ENCODE results near the gene ZNF543.

ZNF543 gene

DNA sequence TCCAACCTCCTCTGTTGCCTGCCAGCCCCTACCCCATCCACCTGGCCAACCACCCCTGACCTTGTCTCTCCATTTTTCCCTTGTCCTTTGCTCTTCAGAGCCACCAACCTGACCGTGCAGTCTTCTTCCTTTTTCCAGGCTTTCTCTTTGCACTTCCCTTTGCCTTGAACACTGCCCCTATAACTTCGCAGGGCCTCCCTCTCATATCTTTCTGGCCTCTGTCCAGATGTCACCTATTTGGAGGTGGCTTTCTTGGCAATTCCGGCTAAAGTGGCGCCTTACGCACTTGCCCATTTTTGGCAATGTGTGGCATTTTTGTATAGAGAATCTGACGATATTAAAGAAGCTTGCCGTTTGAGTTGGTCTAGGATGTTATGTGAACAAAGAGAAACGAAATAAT lies 844 bp downstream of the ZNF543 start:
- no peaks in the 10 kb centered on the region for H3K9me3 ChIP-seq (ENCODE audit: insufficient read depth, low read length, severe bottlenecking)

GRCh38 chr19:57321751-57322150 lies 1.5 kb downstream of the ZNF543 start:
- peaks cover 43% of the 10 kb centered on the region for H3K36me3 ChIP-seq (ENCODE audit: insufficient read depth, low read length)
- peak overlapping the region; percentile 87 for H3K9ac ChIP-seq (ENCODE audit: low read depth, low read length)
- H3K27ac ChIP-seq (ENCODE audit: low read length) = peak overlapping the region; percentile 87; the same call in 1 of the 2 replicates
- H3K27me3 ChIP-seq (ENCODE audit: insufficient read depth, low read length, poor library complexity) = no peaks in the 10 kb centered on the region
- no peaks in the 10 kb centered on the region for H3K9me3 ChIP-seq (ENCODE audit: insufficient read depth, low read length, severe bottlenecking)
- TF ChIP-seq, protein P1, sequence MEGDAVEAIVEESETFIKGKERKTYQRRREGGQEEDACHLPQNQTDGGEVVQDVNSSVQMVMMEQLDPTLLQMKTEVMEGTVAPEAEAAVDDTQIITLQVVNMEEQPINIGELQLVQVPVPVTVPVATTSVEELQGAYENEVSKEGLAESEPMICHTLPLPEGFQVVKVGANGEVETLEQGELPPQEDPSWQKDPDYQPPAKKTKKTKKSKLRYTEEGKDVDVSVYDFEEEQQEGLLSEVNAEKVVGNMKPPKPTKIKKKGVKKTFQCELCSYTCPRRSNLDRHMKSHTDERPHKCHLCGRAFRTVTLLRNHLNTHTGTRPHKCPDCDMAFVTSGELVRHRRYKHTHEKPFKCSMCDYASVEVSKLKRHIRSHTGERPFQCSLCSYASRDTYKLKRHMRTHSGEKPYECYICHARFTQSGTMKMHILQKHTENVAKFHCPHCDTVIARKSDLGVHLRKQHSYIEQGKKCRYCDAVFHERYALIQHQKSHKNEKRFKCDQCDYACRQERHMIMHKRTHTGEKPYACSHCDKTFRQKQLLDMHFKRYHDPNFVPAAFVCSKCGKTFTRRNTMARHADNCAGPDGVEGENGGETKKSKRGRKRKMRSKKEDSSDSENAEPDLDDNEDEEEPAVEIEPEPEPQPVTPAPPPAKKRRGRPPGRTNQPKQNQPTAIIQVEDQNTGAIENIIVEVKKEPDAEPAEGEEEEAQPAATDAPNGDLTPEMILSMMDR (IDR thresholded peaks at IDR 0.05; ENCODE audit: borderline replicate concordance, extremely low read depth, low read length, poor library complexity, severe bottlenecking) = no peak
- no peak for TF ChIP-seq EZH2 (IDR thresholded peaks at IDR 0.05; ENCODE audit: borderline replicate concordance, low read depth, low read length, severe bottlenecking)
- peaks cover 19% of the 10 kb centered on the region for H4K20me1 ChIP-seq (ENCODE audit: insufficient read depth, low read length)
- DNase-seq = no peak
- peaks cover 27% of the 10 kb centered on the region for H3K4me1 ChIP-seq (ENCODE audit: insufficient read depth, low read length)
- peaks cover 42% of the 10 kb centered on the region for H3K79me2 ChIP-seq (ENCODE audit: insufficient read depth, low read length)
- no peak overlapping the region for H2AFZ ChIP-seq (ENCODE audit: low read depth, low read length)
- peak overlapping the region; percentile 70 to 92 for H3K4me3 ChIP-seq (ENCODE audit: low read depth in 1 of 2, low read length in 2 of 2)
- H3K4me2 ChIP-seq (ENCODE audit: insufficient read depth, low read length) = peak overlapping the region; percentile 94
- no peak for ATAC-seq (ENCODE audit: insufficient read depth, low read depth)

More for the DNA sequence above, 844 bp downstream of the ZNF543 start:
- Histone ChIP-seq H2AFZ (ENCODE audit: low read depth, low read length) (peak overlapping the region; percentile 86; the same call in 1 of the 2 replicates), H3K79me2 (ENCODE audit: insufficient read depth, low read length) (peaks cover 42% of the 10 kb centered on the region), H3K4me2 (ENCODE audit: insufficient read depth, low read length) (peak overlapping the region; percentile 94), H3K27me3 (ENCODE audit: insufficient read depth, low read length, poor library complexity) (no peaks in the 10 kb centered on the region), H4K20me1 (ENCODE audit: insufficient read depth, low read length) (peaks cover 19% of the 10 kb centered on the region), H3K36me3 (ENCODE audit: insufficient read depth, low read length) (peaks cover 37% of the 10 kb centered on the region), H3K9ac (ENCODE audit: low read depth, low read length) (peak overlapping the region; percentile 87), H3K4me1 (ENCODE audit: insufficient read depth, low read length) (peaks cover 27% of the 10 kb centered on the region), H3K4me3 (ENCODE audit: low read depth in 1 of 2, low read length in 2 of 2) (peak overlapping the region; percentile 70 to 92), H3K27ac (ENCODE audit: low read length) (peak overlapping the region; percentile 87)
- DNase-seq (no peak), ATAC-seq (ENCODE audit: insufficient read depth, low read depth) (no peak)
- no peak for TF ChIP-seq EZH2 (IDR thresholded peaks at IDR 0.05; ENCODE audit: borderline replicate concordance, low read depth, low read length, severe bottlenecking)
- TF ChIP-seq, protein P1 (IDR thresholded peaks at IDR 0.05; ENCODE audit: borderline replicate concordance, extremely low read depth, low read length, poor library complexity, severe bottlenecking) = no peak

DNA sequence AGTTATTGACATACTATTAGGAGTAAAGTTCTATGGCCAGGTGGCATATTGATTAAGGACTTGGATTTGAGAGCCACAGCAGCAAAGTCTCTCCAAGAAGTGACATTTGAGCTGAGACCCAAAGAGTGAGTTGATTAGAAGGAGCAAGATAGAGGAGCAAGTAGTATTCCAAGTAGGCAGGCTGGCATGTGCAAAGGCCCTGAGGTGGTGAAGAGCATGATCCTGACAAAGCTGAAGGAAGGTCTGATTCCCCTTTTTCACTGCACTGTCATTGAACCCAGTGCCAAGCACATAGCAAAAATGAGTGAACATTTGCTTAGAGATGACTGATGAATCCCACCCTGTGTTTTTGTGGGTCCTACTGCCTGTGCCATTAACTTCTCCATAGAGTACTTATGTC lies 4.7 kb downstream of the ZNF543 start:
- no peak for ATAC-seq (ENCODE audit: insufficient read depth, low read depth)
- no peak overlapping the region for H3K4me2 ChIP-seq (ENCODE audit: insufficient read depth, low read length)
- no peaks in the 10 kb centered on the region for H3K9me3 ChIP-seq (ENCODE audit: insufficient read depth, low read length, severe bottlenecking)
- H3K4me1 ChIP-seq (ENCODE audit: insufficient read depth, low read length) = peaks cover 20% of the 10 kb centered on the region
- peaks cover 42% of the 10 kb centered on the region for H3K79me2 ChIP-seq (ENCODE audit: insufficient read depth, low read length)
- peaks cover 73% of the 10 kb centered on the region for H3K36me3 ChIP-seq (ENCODE audit: insufficient read depth, low read length)
- no peak overlapping the region for H3K4me3 ChIP-seq (ENCODE audit: low read depth in 1 of 2, low read length in 2 of 2)
- DNase-seq = no peak
- TF ChIP-seq, protein P1 (IDR thresholded peaks at IDR 0.05; ENCODE audit: borderline replicate concordance, extremely low read depth, low read length, poor library complexity, severe bottlenecking) = no peak
- no peak for TF ChIP-seq EZH2 (IDR thresholded peaks at IDR 0.05; ENCODE audit: borderline replicate concordance, low read depth, low read length, severe bottlenecking)
- H2AFZ ChIP-seq (ENCODE audit: low read depth, low read length) = no peak overlapping the region
- H3K9ac ChIP-seq (ENCODE audit: low read depth, low read length) = no peak overlapping the region
- H4K20me1 ChIP-seq (ENCODE audit: insufficient read depth, low read length) = peaks cover 24% of the 10 kb centered on the region
- H3K27me3 ChIP-seq (ENCODE audit: insufficient read depth, low read length, poor library complexity) = no peaks in the 10 kb centered on the region
- no peak overlapping the region for H3K27ac ChIP-seq (ENCODE audit: low read length)

Data from DND-41 (cell line).